HCT116 (cell line): ENCODE data around the gene GPR180. TPM values are rescaled to one million over a fixed set of nuclear protein-coding genes. Genes with fewer than 3 reads are reported as not detected.

Experiments used
- ATAC-seq: fragments of 200-7000 bp; cut with Tn5 transposase; 2 replicates; pipeline ENCODE4 v1.9.1; 2020; ENCODE audit warnings: mild to moderate bottlenecking, moderate library complexity
- BruUV-seq: library from RNA; stranded (reverse); fragments of 400-500 nt; replicated peaks from 2 replicates; lab custom pipeline; 2021; lab: Mats Ljungman, UMichigan
- CTCF ChIA-PET: fragments of 300-600 bp; sonication (Branson Sonifier 250); formaldehyde crosslinking; loops from one replicate; lab custom pipeline; 2021; ENCODE audit warnings: antibody characterized with exemption; lab: Charles Lee
- POLR2A ChIA-PET: fragments of 300-600, 350-600 bp; sonication (Branson Sonifier 250); formaldehyde crosslinking; loops from one replicate; lab custom pipeline; 2021; ENCODE audit warnings: antibody characterized with exemption; lab: Charles Lee
- RAD21 ChIA-PET, 2 experiments: fragments of 300-600 bp; sonication (Branson Sonifier 250); formaldehyde crosslinking; loops; one replicate each; lab custom pipeline; 2023; ENCODE audit warnings: low total read pairs in 2 of 2; ENCODE audit not compliant: uncharacterized antibody in 2 of 2, unreplicated experiment in 2 of 2, low non-redundant PET in 1 of 2; lab: Charles Lee
- DNase-seq: peaks from one replicate; pipeline ENCODE4 v3.0.0-alpha.2; 2010; ENCODE audit warnings: low read depth, low spot score
- H2AFZ ChIP-seq: fragments of 200-600 bp; shearing (Covaris generic), sonication (generic); 2 replicates; pipeline ENCODE4 v1.6.1; 2017; ENCODE audit warnings: low read depth, mixed run types, mixed read lengths, antibody characterized with exemption, low read length; ENCODE audit not compliant: poor library complexity, severe bottlenecking
- H3K27ac ChIP-seq: 2 replicates; pipeline ENCODE4 v1.5.1; 2012; ENCODE audit warnings: low read depth, low read length
- H3K27me3 ChIP-seq: fragments of 200-600 bp; sonication (generic); 2 replicates; pipeline ENCODE4 v1.6.1; 2016; ENCODE audit warnings: mixed run types, low read length, mixed read lengths; ENCODE audit not compliant: insufficient read depth
- H3K36me3 ChIP-seq, 2 experiments: fragments of 200-500 bp in 1 of 2; fragments of 200-600 bp in 1 of 2; sonication (Bioruptor generic) in 1 of 2; sonication (generic) in 1 of 2; 2 replicates each; pipeline versions ENCODE4 v1.5.1 to v1.6.1; 2014 to 2016; ENCODE audit warnings: low read length in 2 of 2, inconsistent platforms in 1 of 2, mixed read lengths in 1 of 2, mixed run types in 1 of 2; ENCODE audit not compliant: insufficient read depth in 2 of 2, control insufficient read depth in 1 of 2
- H3K4me1 ChIP-seq, 2 experiments: fragments of 200-600 bp in 1 of 2; sonication (generic) in 1 of 2; 2 replicates each; pipeline versions ENCODE4 v1.5.1 to v1.6.1; 2012 to 2017; ENCODE audit warnings: low read length in 2 of 2, inconsistent platforms in 1 of 2, mild to moderate bottlenecking in 1 of 2, mixed read lengths in 1 of 2, mixed run types in 1 of 2, moderate library complexity in 1 of 2; ENCODE audit not compliant: insufficient read depth in 2 of 2, control insufficient read depth in 1 of 2
- H3K4me2 ChIP-seq: fragments of 200-600 bp; sonication (generic); 2 replicates; pipeline ENCODE4 v1.6.1; 2017; ENCODE audit warnings: mixed run types, low read length, mixed read lengths
- H3K4me3 ChIP-seq, 2 experiments: fragments of 200-600 bp in 1 of 2; sonication (generic) in 1 of 2; replicated peaks in 1 of 2; 2 replicates each; pipeline ENCODE4 v1.5.1; 2011 to 2016; ENCODE audit warnings: low read length in 2 of 2, control low read depth in 1 of 2, low read depth in 1 of 2, mild to moderate bottlenecking in 1 of 2, mixed read lengths in 1 of 2, mixed run types in 1 of 2
- H3K79me2 ChIP-seq: fragments of 200-600 bp; sonication (generic); 2 replicates; pipeline ENCODE4 v1.6.1; 2017; ENCODE audit warnings: mild to moderate bottlenecking, mixed run types, low read length, moderate library complexity, mixed read lengths; ENCODE audit not compliant: insufficient read depth
- H3K9ac ChIP-seq: fragments of 200-600 bp; sonication (generic); 2 replicates; pipeline ENCODE4 v1.6.1; 2016; ENCODE audit warnings: low read length, mixed read lengths
- H3K9me2 ChIP-seq: fragments of 200-600 bp; sonication (generic), shearing (Covaris generic); 2 replicates; pipeline ENCODE4 v1.6.1; 2017; ENCODE audit warnings: mixed run types, mild to moderate bottlenecking, moderate library complexity; ENCODE audit not compliant: insufficient read depth
- H3K9me3 ChIP-seq, 2 experiments: fragments of 200-500 bp in 1 of 2; fragments of 200-600 bp in 1 of 2; sonication (Bioruptor generic) in 1 of 2; sonication (generic) in 1 of 2; 2 replicates each; pipeline ENCODE4 v1.6.1; 2014 to 2017; ENCODE audit warnings: low read length in 2 of 2, mixed read lengths in 2 of 2, inconsistent platforms in 1 of 2, low read depth in 1 of 2, mild to moderate bottlenecking in 1 of 2, mixed run types in 1 of 2, moderate library complexity in 1 of 2; ENCODE audit not compliant: control insufficient read depth in 1 of 2, insufficient read depth in 1 of 2
- H4K20me1 ChIP-seq: fragments of 200-600 bp; sonication (generic), shearing (Covaris generic); 2 replicates; pipeline ENCODE4 v1.6.1; 2017; ENCODE audit warnings: mixed run types, mild to moderate bottlenecking, moderate library complexity; ENCODE audit not compliant: insufficient read depth
- CBX3 ChIP-seq: IDR thresholded peaks from 2 replicates; pipeline ENCODE4 v1.6.1; 2012; ENCODE audit warnings: low read depth
- CEBPB ChIP-seq: IDR thresholded peaks from 2 replicates; pipeline ENCODE4 v1.6.1; 2012; ENCODE audit warnings: low read depth
- EZH2phosphoT487 ChIP-seq: fragments of 200-600 bp; IDR thresholded peaks from 2 replicates; pipeline ENCODE4 v1.6.1; 2018; ENCODE audit warnings: antibody characterized with exemption, borderline replicate concordance
- JUND ChIP-seq: IDR thresholded peaks from 2 replicates; pipeline ENCODE4 v1.6.1; 2012
- MAX ChIP-seq: IDR thresholded peaks from 2 replicates; pipeline ENCODE4 v1.6.1; 2012
- POLR2AphosphoS5 ChIP-seq: IDR thresholded peaks from 2 replicates; pipeline ENCODE4 v1.6.1; 2011; ENCODE audit warnings: mild to moderate bottlenecking, low read depth, low read length, moderate library complexity
- RAD21 ChIP-seq: IDR thresholded peaks from 2 replicates; pipeline ENCODE4 v1.6.1; 2012; ENCODE audit warnings: low read depth, mild to moderate bottlenecking
- SRF ChIP-seq: IDR thresholded peaks from 2 replicates; pipeline ENCODE4 v1.6.1; 2012; ENCODE audit warnings: low read depth
- TCF7L2 ChIP-seq: IDR thresholded peaks from 2 replicates; pipeline ENCODE4 v1.7.0; 2011; ENCODE audit warnings: borderline replicate concordance, inconsistent platforms; ENCODE audit not compliant: insufficient read depth, insufficient read length; ENCODE audit errors: extremely low read depth
- intact Hi-C: fragments of 100-400 bp; cut with micrococcal nuclease; formaldehyde crosslinking; loops from 2 replicates; pipeline ENCODE4 v1.10.0; 2022
- total RNA-seq: library from RNA; stranded (reverse); gene quantifications from one replicate; pipeline ENCODE4 v1.2.1, GENCODE V29; 2021; ENCODE audit not compliant: unreplicated experiment

The GPR180 gene
- total RNA-seq, 1 experiment from 2014 or later, result 6.4 TPM

GRCh38 chr13:94557684-94558235 is 43.9 kb upstream of the GPR180 start:
- Histone ChIP-seq H3K27me3 (no peaks in the 10 kb centered on the region), H3K4me3 (no peak overlapping the region), H3K9me2 (no peaks in the 10 kb centered on the region), H2AFZ (no peak overlapping the region), H3K4me1 (no peaks in the 10 kb centered on the region), H3K4me2 (no peak overlapping the region), H3K79me2 (no peaks in the 10 kb centered on the region), H3K9me3 (no peaks in the 10 kb centered on the region), H4K20me1 (no peaks in the 10 kb centered on the region), H3K36me3 (no peaks in the 10 kb centered on the region), H3K9ac (no peak overlapping the region), H3K27ac (no peak overlapping the region)
- ChIA-PET RAD21 (no interaction called here), POLR2A (no interaction called here), CTCF (no interaction called here)
- DNase-seq, result no peak
- TF ChIP-seq POLR2AphosphoS5 (no peak), CBX3 (no peak), EZH2phosphoT487 (no peak), RAD21 (no peak), TCF7L2 (no peak), SRF (no peak), CEBPB (no peak), MAX (no peak), JUND (no peak)
- no TSS peak for BruUV-seq
- no peak for ATAC-seq
- intact Hi-C loops, result no loop called here

- ATAC-seq (no peak), DNase-seq (no peak)
- H3K4me1 ChIP-seq, result no peaks in the 10 kb centered on the region
- no TSS peak for BruUV-seq
- ChIA-PET POLR2A (no interaction called here), RAD21 (no interaction called here), CTCF (no interaction called here)
- H3K79me2 ChIP-seq, result no peaks in the 10 kb centered on the region
- H3K9me2 ChIP-seq, result no peaks in the 10 kb centered on the region
- H3K27ac ChIP-seq, result no peak overlapping the region
- H3K9ac ChIP-seq, result no peak overlapping the region
- TF ChIP-seq EZH2phosphoT487, result no peak
- TF ChIP-seq POLR2AphosphoS5, result no peak
- intact Hi-C loops, result no loop called here
- no peak overlapping the region for H3K4me2 ChIP-seq
- no peak overlapping the region for H2AFZ ChIP-seq
- H4K20me1 ChIP-seq, result no peaks in the 10 kb centered on the region
- no peaks in the 10 kb centered on the region for H3K36me3 ChIP-seq
- no peaks in the 10 kb centered on the region for H3K9me3 ChIP-seq
- no peaks in the 10 kb centered on the region for H3K27me3 ChIP-seq
- no peak overlapping the region for H3K4me3 ChIP-seq
Measured at GRCh38 chr13:94558716-94559115, 42.9 kb upstream of the GPR180 start.
